Activated T-cell treated with anti-CD3 and anti-CD28 coated beads for 48 hours (primary cell): Measurements from ENCODE around the gene KLF7.
"Not testable (repeated sequence)": the region's sequence is repeated elsewhere in the genome, so short reads cannot be mapped to it uniquely, and the experiment has no call there.

Source experiments
- DNase-seq: peaks from one replicate; pipeline ENCODE4 v3.0.0-alpha.2; 2020; ENCODE audit warnings: low read depth

Gene KLF7

GRCh38 chr2:207055257-207055656 is 110.5 kb downstream of the KLF7 start:
- no peak for DNase-seq

- no peak for DNase-seq
These were observed 111.2 kb downstream of the KLF7 start for GRCh38 chr2:207054521-207054920.

GRCh38 chr2:207051385-207051965 is 114.3 kb downstream of the KLF7 start:
- DNase-seq = no peak

GRCh38 chr2:207049122-207049521 is 116.6 kb downstream of the KLF7 start:
- DNase-seq = no peak

- no peak for DNase-seq
These were observed 117.3 kb downstream of the KLF7 start for GRCh38 chr2:207048416-207048815.

- DNase-seq = no peak
These were observed 119.0 kb downstream of the KLF7 start for GRCh38 chr2:207046724-207047123.

- DNase-seq = no peak
These were observed 120.2 kb downstream of the KLF7 start for GRCh38 chr2:207045531-207045930.

GRCh38 chr2:207044379-207045362 is 121.1 kb downstream of the KLF7 start:
- no peak for DNase-seq

- no peak for DNase-seq
These were observed 122.9 kb downstream of the KLF7 start for GRCh38 chr2:207042841-207043240.

- no peak for DNase-seq
These were observed 123.8 kb downstream of the KLF7 start for GRCh38 chr2:207041786-207042554.

GRCh38 chr2:207041279-207041678 is 124.5 kb downstream of the KLF7 start:
- DNase-seq = no peak

GRCh38 chr2:207040696-207041095 is 125.1 kb downstream of the KLF7 start:
- no peak for DNase-seq

GRCh38 chr2:207039225-207039624 is 126.5 kb downstream of the KLF7 start:
- DNase-seq = no peak

- no peak for DNase-seq
These were observed 127.4 kb downstream of the KLF7 start for GRCh38 chr2:207038299-207038698.

- no peak for DNase-seq
These were observed 127.9 kb downstream of the KLF7 start for GRCh38 chr2:207037896-207038295.

- not testable (repeated sequence) for DNase-seq
These were observed 128.7 kb downstream of the KLF7 start for GRCh38 chr2:207037023-207037422.

GRCh38 chr2:207035875-207036274 is 129.9 kb downstream of the KLF7 start:
- DNase-seq = no peak

- DNase-seq = no peak
These were observed 133.3 kb downstream of the KLF7 start for GRCh38 chr2:207032490-207032889.
